Muscle of arm (tissue), 12 donors: ENCODE data around the gene NCKAP5. TPM values are rescaled to one million over a fixed set of nuclear protein-coding genes. Genes with fewer than 3 reads are reported as not detected.

Source experiments
- DNase-seq: peaks from one replicate; pipeline ENCODE4 v3.0.0-alpha.2; 2013
- polyA plus RNA-seq, 12 donors: library from polyadenylated mRNA; unstranded; fragments of 120-200 nt; gene quantifications; one replicate each; pipeline ENCODE4 v1.2.1, GENCODE V29; 2013; ENCODE audit not compliant: insufficient read length in 12 of 12

Gene NCKAP5
- polyA plus RNA-seq, 12 donors = 3.1 to 17.3 (median 5.4) TPM; not detected in 1

DNA sequence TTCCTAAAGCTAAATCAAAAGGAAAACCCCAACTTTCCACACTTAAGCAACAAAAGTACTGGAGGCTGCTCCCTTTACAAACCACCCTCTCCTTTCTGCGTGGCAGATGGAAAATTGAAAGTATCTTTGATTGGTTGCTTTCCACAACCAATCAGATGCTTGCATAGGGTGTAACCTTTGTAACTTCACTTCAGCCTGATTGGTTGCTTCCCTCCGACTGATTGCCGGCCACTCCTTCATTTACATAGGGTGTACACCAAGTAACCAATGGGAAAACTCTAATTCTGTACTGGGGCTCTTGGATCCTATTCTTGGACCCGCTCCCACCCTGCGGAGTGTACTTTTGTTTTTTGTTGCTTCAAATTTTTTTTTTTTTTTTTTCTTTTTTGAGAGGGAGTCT is 297.7 kb downstream of the NCKAP5 start:
- DNase-seq = no peak

- no peak for DNase-seq
These were observed 301.2 kb downstream of the NCKAP5 start for GRCh38 chr2:133266926-133267590.

GRCh38 chr2:133266041-133266925 is 302.0 kb downstream of the NCKAP5 start:
- DNase-seq = no peak

DNA sequence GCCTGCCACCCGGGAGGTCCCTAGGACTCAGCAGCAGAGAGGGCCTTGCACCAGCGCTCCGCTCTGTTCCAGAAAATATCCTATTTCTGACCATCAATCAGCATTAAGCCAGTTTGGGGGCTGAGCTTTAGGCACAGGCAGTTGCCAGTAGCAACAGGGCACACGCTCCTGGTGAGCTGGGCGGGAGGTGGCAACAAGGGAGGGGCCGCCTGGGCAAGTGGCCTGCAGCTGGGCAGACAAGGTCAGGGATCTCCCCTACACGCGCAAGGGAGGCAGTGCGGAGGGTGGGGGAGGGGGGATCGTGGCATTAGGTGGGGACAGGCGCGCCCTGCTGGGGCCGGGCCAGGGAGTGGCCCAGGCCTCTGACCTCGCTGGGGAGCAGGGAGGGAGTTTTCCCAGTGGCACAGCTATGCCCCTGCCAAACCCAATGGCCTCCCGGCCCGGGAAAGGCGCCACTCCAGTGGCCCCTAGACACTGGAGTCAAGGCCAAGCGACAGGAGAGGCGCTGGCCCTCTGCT is 302.8 kb downstream of the NCKAP5 start:
- no peak for DNase-seq

DNA sequence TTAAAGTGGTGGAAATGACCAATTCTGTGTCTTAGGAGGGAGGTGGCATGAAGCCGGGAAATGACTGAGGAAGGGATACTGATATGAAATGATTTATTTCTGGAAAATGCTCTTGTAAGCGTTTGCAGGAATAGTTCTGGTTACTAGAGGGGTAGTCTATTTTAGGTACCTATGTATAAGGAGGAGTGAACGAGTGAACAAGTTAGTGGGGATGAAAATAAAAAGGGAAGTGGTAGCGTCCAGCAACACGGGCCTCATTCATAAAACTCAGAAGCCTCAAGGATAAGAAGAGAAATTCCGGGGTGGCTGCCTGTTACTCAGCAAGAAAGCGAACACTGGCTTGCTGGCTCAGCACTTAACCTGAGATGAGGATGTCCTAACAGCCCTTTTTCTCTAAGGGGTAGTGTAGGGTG is 303.3 kb downstream of the NCKAP5 start:
- no peak for DNase-seq

DNA sequence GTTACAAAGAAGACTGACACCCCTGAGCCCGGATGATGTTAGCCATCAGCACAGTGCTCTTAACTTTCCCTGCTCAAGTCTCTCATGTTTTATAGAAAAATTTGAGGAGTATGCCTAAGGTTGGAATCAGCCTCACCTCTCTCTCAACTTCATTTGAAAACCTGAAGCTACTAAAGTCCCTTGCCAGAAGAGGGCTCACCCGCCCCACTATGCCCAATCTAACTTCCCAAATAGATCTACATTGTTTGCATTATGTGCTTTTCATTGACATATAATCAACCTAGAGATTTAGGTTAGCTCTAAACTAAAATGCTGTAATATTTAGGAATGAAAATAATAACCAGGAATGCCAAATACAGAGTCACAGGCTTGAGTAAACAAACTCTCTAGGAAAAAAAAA is 305.4 kb downstream of the NCKAP5 start:
- no peak for DNase-seq

- no peak for DNase-seq
These were observed 312.9 kb downstream of the NCKAP5 start for GRCh38 chr2:133255360-133255759.

DNA sequence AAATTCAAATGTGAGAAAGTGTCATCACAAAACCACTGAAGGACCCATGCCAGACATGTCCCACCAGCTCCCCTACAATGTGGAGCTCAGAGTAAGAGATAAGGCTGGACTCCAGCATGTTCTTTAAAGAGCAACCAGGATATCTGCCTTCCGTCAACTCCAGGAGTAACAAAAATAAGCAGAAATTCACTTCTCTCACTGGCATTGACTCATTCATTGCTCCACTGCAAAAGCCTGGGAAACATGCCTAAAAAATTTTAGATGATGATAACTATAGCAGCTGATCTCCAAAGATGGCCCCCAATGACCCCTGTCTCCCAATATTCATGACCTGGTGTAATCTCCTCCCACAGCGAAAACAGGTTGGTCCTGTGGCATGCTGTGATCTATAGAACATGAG is 314.5 kb downstream of the NCKAP5 start:
- no peak for DNase-seq

DNA sequence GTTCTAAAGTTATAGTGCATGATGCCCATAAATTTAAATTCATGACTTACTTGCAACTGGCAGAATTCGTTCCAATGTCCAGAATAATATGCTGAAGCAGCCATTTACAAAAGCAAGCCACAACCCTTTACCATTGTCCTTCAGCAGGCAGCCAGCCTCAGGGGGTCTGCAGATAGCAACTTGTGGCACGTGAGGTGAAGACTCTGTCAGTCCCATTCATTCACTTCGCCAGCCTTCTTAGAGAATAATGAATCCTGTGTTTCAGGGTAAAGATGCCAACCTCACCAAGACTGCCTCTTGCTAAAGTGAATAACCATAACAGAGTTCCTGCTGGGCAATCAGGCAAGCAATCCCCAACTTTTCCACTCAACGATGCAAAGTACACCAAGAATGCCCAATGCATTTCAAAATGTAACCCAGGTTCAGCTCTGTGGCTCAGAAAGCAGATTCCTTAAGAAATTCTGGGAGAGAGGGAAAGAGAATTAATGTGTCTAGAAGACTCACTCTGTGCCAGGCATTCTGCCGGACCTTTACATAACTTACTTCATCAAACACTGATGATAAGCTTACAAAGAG is 315.4 kb downstream of the NCKAP5 start:
- no peak for DNase-seq

DNA sequence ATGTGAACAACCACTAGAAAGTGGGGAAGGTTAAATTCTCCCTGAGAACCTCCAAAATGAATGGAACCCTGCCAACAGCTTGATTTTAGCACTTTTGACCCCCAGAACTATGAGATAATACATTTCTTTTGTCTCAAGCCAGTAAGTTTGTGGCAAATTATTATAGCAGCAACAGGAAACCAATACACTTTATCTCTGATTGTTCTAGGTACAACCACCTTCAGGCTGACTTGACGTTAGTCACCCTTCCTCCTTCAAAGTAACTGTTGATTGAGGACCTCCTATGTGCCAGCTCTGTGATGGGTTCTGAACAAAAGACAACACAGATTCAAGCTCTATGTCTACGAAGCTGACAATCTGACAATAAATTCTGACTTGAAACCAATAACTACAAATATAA is 318.9 kb downstream of the NCKAP5 start:
- no peak for DNase-seq

- no peak for DNase-seq
These were observed 320.0 kb downstream of the NCKAP5 start for GRCh38 chr2:133248264-133248663.

- no peak for DNase-seq
These were observed 320.6 kb downstream of the NCKAP5 start for GRCh38 chr2:133247631-133248030.

- DNase-seq = peak; percentile 27
These were observed 327.1 kb downstream of the NCKAP5 start for GRCh38 chr2:133241224-133241571.

DNA sequence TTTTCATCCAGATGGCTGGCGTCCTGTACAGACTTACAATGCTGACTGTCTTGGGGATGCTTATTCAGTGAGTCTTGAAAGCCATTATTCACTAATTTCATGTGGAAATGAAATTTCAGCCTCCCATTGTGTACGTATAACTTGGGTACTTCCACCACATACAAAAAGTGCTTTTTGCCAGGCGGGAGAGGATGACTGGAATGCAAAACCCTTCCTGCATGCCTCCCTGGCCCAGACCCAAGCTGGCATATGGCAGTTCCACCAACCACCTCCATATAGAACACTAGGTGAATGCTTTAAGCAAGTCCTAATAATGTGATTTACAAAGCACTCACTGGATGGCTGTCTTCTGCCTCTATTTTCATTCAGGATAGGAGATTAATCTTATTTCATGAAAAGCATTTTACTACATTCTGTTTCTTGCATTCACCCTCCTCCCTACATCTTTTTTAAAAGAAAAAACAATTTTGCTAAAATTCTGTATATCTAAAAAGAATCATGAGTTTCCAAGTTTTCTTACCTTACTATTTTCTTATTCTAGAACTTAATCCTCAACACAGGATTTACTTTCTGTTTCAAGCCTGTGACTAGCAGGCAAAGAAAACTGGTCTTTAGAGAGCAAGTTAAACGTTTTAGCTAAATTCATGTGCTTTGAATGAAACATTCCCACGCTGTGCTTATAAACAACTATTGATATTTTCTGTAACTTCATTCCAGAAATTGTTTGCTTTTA is 327.6 kb downstream of the NCKAP5 start:
- DNase-seq = peak; percentile 16

DNA sequence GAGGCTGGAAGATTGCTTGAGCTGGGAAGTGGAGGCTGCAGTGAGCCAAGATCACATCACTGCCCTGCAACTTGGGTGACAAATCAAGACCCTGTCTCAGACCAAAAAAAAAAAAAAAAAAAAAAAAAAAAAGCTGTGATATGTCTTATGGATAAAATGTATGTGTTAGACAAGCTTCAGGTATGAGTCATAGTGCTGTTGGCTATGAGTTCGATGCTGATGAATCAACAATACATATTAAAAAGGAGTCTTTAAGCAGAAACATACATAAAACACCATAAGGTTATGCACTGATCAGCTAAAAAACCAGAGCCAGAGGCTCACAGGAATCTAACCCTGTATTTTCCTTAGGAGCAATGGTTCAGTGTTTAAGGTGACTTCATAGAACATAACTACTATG is 332.3 kb downstream of the NCKAP5 start:
- DNase-seq = no peak

GRCh38 chr2:133232556-133232955 is 335.7 kb downstream of the NCKAP5 start:
- DNase-seq = no peak

GRCh38 chr2:133231264-133231663 is 337.0 kb downstream of the NCKAP5 start:
- DNase-seq = no peak

- no peak for DNase-seq
These were observed 338.3 kb downstream of the NCKAP5 start for GRCh38 chr2:133229974-133230373.

DNA sequence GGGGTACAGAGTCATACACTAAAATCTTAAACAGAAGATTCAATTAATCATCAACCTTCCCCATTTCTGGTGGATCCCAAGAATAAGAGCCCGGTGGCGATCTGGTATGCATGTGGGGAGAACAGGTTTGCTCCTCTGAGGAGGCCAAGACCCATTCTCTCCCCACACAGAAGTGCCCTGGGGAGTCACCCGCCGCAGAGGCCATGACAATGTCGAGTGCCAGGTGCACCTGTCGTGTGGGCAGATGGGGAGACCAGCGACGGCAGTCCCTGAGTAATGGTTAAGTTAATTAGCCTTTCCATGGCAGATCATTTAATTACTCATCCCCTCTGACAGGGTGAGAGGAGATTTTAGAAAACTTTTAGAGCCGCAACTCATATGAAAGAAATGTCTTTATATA is 345.0 kb downstream of the NCKAP5 start:
- DNase-seq = no peak

- no peak for DNase-seq
These were observed 346.9 kb downstream of the NCKAP5 start for GRCh38 chr2:133221398-133221797.

DNA sequence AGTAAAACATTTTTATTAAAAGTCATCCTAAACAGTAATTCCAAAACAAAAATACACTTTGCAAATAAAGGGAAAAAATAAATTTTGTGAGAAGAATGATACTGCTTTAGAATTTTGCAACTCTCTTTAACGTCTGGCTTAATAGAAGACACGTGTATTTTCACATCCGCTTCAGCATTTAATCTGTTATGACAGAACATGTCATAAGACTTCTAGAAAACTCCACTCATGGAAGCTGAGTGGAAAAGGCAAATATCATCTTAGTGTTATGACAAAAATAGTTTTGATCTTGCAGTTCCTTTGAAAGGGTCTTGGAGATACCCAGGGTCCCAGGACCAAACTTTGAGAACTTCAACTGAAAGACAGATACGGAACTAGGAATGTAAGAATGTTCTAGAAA is 350.1 kb downstream of the NCKAP5 start:
- DNase-seq = no peak

DNA sequence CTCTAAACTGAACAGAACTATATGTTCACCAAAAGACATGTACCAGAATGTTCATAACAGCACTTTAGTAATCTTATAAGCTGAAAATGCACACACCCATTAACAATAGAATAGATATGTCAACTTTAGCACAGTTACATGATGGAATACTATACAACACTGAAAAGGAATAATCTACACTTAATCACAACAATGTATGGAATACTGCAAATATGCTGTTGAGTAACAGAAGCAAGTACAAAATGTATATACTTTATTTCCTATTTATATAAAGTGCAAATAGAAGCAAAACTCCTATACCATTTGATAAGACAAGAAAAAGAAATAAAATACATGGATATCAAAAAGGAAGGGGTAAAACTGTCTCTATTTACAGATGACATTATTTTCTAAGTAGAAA is 352.8 kb downstream of the NCKAP5 start:
- no peak for DNase-seq
